Esophagus squamous epithelium (tissue), 4 donors: Measurements from ENCODE around the gene CDYL.
"Not testable (repeated sequence)": the region's sequence is repeated elsewhere in the genome, so short reads cannot be mapped to it uniquely, and the experiment has no call there.

Source experiments
- CTCF ChIP-seq, 6 experiments: fragments of 450-650 bp in 4 of 6; fragments of 200-600 bp in 2 of 6; sonication (generic) in 2 of 6; IDR thresholded peaks; one replicate each; pipeline ENCODE4 v1.5.1; 2016 to 2019; ENCODE audit warnings: antibody characterized with exemption in 6 of 6, mild to moderate bottlenecking in 4 of 6, moderate library complexity in 4 of 6
- POLR2A ChIP-seq, 4 donors: fragments of 450-650 bp; IDR thresholded peaks; one replicate each; pipeline ENCODE4 v1.6.1; 2017; ENCODE audit warnings: antibody characterized with exemption in 4 of 4, mild to moderate bottlenecking in 4 of 4, moderate library complexity in 3 of 4

GRCh38 chr6:4865006-4865405, 88.8 kb downstream of the CDYL start:
- not testable (repeated sequence) for TF ChIP-seq CTCF, POLR2A (IDR thresholded peaks at IDR 0.05)
